Activated naive CD4-positive, alpha-beta T cell treated with anti-CD3 and anti-CD28 coated beads, Interleukin-2, amount 50 U/mL, for 16 hours (primary cell): ENCODE measurements around the gene GSTT2.
"Not testable (repeated sequence)": the region's sequence is repeated elsewhere in the genome, so short reads cannot be mapped to it uniquely, and the experiment has no call there.

Experiments used
- DNase-seq: peaks from one replicate; pipeline ENCODE4 v3.0.0-alpha.2; 2020

Gene GSTT2

GRCh38 chr22:23974836-23975352, 5.0 kb upstream of the GSTT2 start:
- not testable (repeated sequence) for DNase-seq

- not testable (repeated sequence) for DNase-seq
Observed at GRCh38 chr22:23977304-23977703, 2.6 kb upstream of the GSTT2 start.

GRCh38 chr22:23980567-23980966, 633 bp downstream of the GSTT2 start:
- DNase-seq = not testable (repeated sequence)

GRCh38 chr22:23984430-23984829, 4.5 kb downstream of the GSTT2 start:
- peak; percentile 68 for DNase-seq

GRCh38 chr22:23986089-23986488, 6.2 kb downstream of the GSTT2 start:
- DNase-seq = not testable (repeated sequence)

GRCh38 chr22:23986538-23987178, 6.7 kb downstream of the GSTT2 start:
- DNase-seq = not testable (repeated sequence)

- not testable (repeated sequence) for DNase-seq
Observed at GRCh38 chr22:23989583-23990244, 9.8 kb downstream of the GSTT2 start.

GRCh38 chr22:23993080-23993479, 13.1 kb downstream of the GSTT2 start:
- DNase-seq = not testable (repeated sequence)

- not testable (repeated sequence) for DNase-seq
Observed at GRCh38 chr22:23993581-23994177, 13.7 kb downstream of the GSTT2 start.

GRCh38 chr22:23997092-23997491, 17.2 kb downstream of the GSTT2 start:
- DNase-seq = no peak

- DNase-seq = not testable (repeated sequence)
Observed at GRCh38 chr22:23999779-24000178, 19.8 kb downstream of the GSTT2 start.

- no peak for DNase-seq
Observed at GRCh38 chr22:24001314-24001713, 21.4 kb downstream of the GSTT2 start.

GRCh38 chr22:24002272-24002671, 22.3 kb downstream of the GSTT2 start:
- DNase-seq = no peak

GRCh38 chr22:24002851-24003250, 22.9 kb downstream of the GSTT2 start:
- DNase-seq = no peak

- no peak for DNase-seq
Observed at GRCh38 chr22:24003887-24004286, 24.0 kb downstream of the GSTT2 start.

GRCh38 chr22:24005201-24005600, 25.3 kb downstream of the GSTT2 start, which contains the start of gene GSTT4:
TSS of gene GSTT4 (minus strand) at chr22:24005453. CDS start at chr22:24005356, 97 bp downstream.
- no peak for DNase-seq

- no peak for DNase-seq
Observed at GRCh38 chr22:24006207-24006913, 26.4 kb downstream of the GSTT2 start.

- DNase-seq = no peak
Observed at GRCh38 chr22:24006914-24007214, 26.9 kb downstream of the GSTT2 start.

GRCh38 chr22:24007253-24008021, 27.5 kb downstream of the GSTT2 start:
- DNase-seq = no peak

GRCh38 chr22:24008022-24008283, 28.0 kb downstream of the GSTT2 start:
- DNase-seq = no peak

- no peak for DNase-seq
Observed at GRCh38 chr22:24008381-24009226, 28.7 kb downstream of the GSTT2 start.
